Liver (tissue), 9 donors: ENCODE measurements around the gene SP140L. TPM values are rescaled to one million over a fixed set of nuclear protein-coding genes. Genes with fewer than 3 reads are reported as not detected.

Experiments used
- DNase-seq: peaks from one replicate; pipeline ENCODE4 v3.0.0-alpha.2; 2017; ENCODE audit warnings: low spot score
- H3K27ac ChIP-seq, 2 donors: one replicate each; pipeline ENCODE4 v1.7.0; 2013; ENCODE audit warnings: inconsistent platforms in 2 of 2, low read length in 2 of 2, control low read depth in 1 of 2, low read depth in 1 of 2, mild to moderate bottlenecking in 1 of 2
- H3K27me3 ChIP-seq, 4 donors: one replicate each; pipeline versions ENCODE4 v1.6.1 to v1.7.0; 2013; ENCODE audit warnings: low read length in 3 of 4, inconsistent platforms in 1 of 4, mild to moderate bottlenecking in 1 of 4, moderate library complexity in 1 of 4; ENCODE audit not compliant: control insufficient read depth in 4 of 4, insufficient read depth in 4 of 4
- H3K36me3 ChIP-seq, 4 donors: one replicate each; pipeline versions ENCODE4 v1.6.1 to v1.7.0; 2013; ENCODE audit warnings: low read length in 3 of 4, mild to moderate bottlenecking in 3 of 4, low read depth in 1 of 4, moderate library complexity in 1 of 4; ENCODE audit not compliant: control insufficient read depth in 4 of 4, insufficient read depth in 3 of 4
- H3K4me1 ChIP-seq, 4 donors: one replicate each; pipeline versions ENCODE4 v1.6.1 to v1.7.0; 2013; ENCODE audit warnings: low read length in 3 of 4, mild to moderate bottlenecking in 3 of 4, moderate library complexity in 1 of 4; ENCODE audit not compliant: control insufficient read depth in 4 of 4, insufficient read depth in 4 of 4
- H3K4me3 ChIP-seq, 3 donors: one replicate each; pipeline versions ENCODE4 v1.6.1 to v1.7.0; 2013; ENCODE audit warnings: low read length in 3 of 3, control low read depth in 1 of 3, low read depth in 1 of 3, mild to moderate bottlenecking in 1 of 3
- H3K9ac ChIP-seq, 2 donors: one replicate each; pipeline ENCODE4 v1.7.0; 2013; ENCODE audit warnings: low read length in 2 of 2, mild to moderate bottlenecking in 2 of 2, moderate library complexity in 2 of 2, control low read depth in 1 of 2, low read depth in 1 of 2
- H3K9me3 ChIP-seq, 4 donors: one replicate each; pipeline versions ENCODE4 v1.6.1 to v1.7.0; 2013; ENCODE audit warnings: low read length in 3 of 4; ENCODE audit not compliant: control insufficient read depth in 4 of 4
- FOXA1 ChIP-seq: IDR thresholded peaks from 2 replicates; pipeline ENCODE4 v1.6.1; 2016; ENCODE audit warnings: antibody characterized with exemption
- FOXA2 ChIP-seq: IDR thresholded peaks from 2 replicates; pipeline ENCODE4 v1.6.1; 2016; ENCODE audit warnings: antibody characterized with exemption
- GABPA ChIP-seq, 2 donors: IDR thresholded peaks in 1 of 2; conservative IDR thresholded peaks in 1 of 2; 2 replicates each; pipeline ENCODE4 v1.6.1; 2016; ENCODE audit warnings: antibody characterized with exemption in 2 of 2, mild to moderate bottlenecking in 1 of 2, moderate library complexity in 1 of 2
- HNF4A ChIP-seq, 2 donors: conservative IDR thresholded peaks; 2 replicates each; pipeline ENCODE4 v1.6.1; 2016; ENCODE audit warnings: antibody characterized with exemption in 2 of 2, mild to moderate bottlenecking in 2 of 2
- HNF4G ChIP-seq: IDR thresholded peaks from 2 replicates; pipeline ENCODE4 v1.6.1; 2016; ENCODE audit warnings: antibody characterized with exemption
- JUND ChIP-seq, 2 donors: IDR thresholded peaks; 2 replicates each; pipeline ENCODE4 v1.6.1; 2016; ENCODE audit warnings: antibody characterized with exemption in 2 of 2
- RAD21 ChIP-seq, 2 donors: IDR thresholded peaks; 2 replicates each; pipeline ENCODE4 v1.6.1; 2016; ENCODE audit warnings: antibody characterized with exemption in 2 of 2, mild to moderate bottlenecking in 2 of 2
- RXRA ChIP-seq, 2 donors: IDR thresholded peaks; 2 replicates each; pipeline ENCODE4 v1.6.1; 2017 to 2018; ENCODE audit warnings: antibody characterized with exemption in 2 of 2, mild to moderate bottlenecking in 1 of 2
- SP1 ChIP-seq: IDR thresholded peaks from 2 replicates; pipeline ENCODE4 v1.6.1; 2018; ENCODE audit warnings: antibody characterized with exemption, mild to moderate bottlenecking
- TAF1 ChIP-seq: conservative IDR thresholded peaks from 2 replicates; pipeline ENCODE4 v1.6.1; 2016; ENCODE audit warnings: antibody characterized with exemption, mild to moderate bottlenecking
- YY1 ChIP-seq: IDR thresholded peaks from 2 replicates; pipeline ENCODE4 v1.6.1; 2016; ENCODE audit warnings: antibody characterized with exemption, mild to moderate bottlenecking
- ZBTB33 ChIP-seq: IDR thresholded peaks from 2 replicates; pipeline ENCODE4 v1.6.1; 2016; ENCODE audit warnings: antibody characterized with exemption
- WGBS: extraction: QIAGEN DNeasy Blood & Tissue Kit; methylation state at CpG from one replicate; pipeline ENCODE4 v1.1.7; 2013; 5-methylcytosine and 5-hydroxymethylcytosine counted together
- polyA plus RNA-seq, 2 donors: library from polyadenylated mRNA; stranded (reverse) in 1 of 2; unstranded in 1 of 2; fragments of 200-250 nt in 1 of 2; fragments of >200 nt in 1 of 2; fragmentation: Nextera tagmentation in 1 of 2; extraction: Ambion mirVana in 1 of 2; gene quantifications; one replicate each; pipeline versions ENCODE4 v1.2.1 to v1.2.3, GENCODE V29; 2013 to 2015
- total RNA-seq, 2 donors: library from RNA; depleted of rRNA; stranded (reverse); fragments of >200 nt; gene quantifications; one replicate each; pipeline ENCODE4 v1.2.3, GENCODE V29; 2014
- TF ChIP-seq, protein P1 (sequence below): IDR thresholded peaks from 2 replicates; pipeline ENCODE4 v1.6.1; 2016; ENCODE audit warnings: antibody characterized with exemption
- TF ChIP-seq, protein P2 (sequence below): IDR thresholded peaks from 2 replicates; pipeline ENCODE4 v1.6.1; 2016; ENCODE audit warnings: antibody characterized with exemption, mild to moderate bottlenecking
- TF ChIP-seq, protein P3 (sequence below): fragments of 150-350 bp; IDR thresholded peaks from 2 replicates; pipeline ENCODE4 v1.5.1; 2017; ENCODE audit warnings: improper control_type of control experiment, low read depth, low read length; ENCODE audit not compliant: missing input control
- TF ChIP-seq, protein P4 (sequence below): IDR thresholded peaks from 2 replicates; pipeline ENCODE4 v1.6.1; 2016; ENCODE audit warnings: antibody characterized with exemption
- donor health status: healthy.
- donor health status: healthy.
- donor health status: healthy.
- donor health status: healthy.
- donor health status: healthy.

Gene SP140L
- total and polyA plus RNA-seq, 4 donors: 3.1 to 21.5 (median 6.6) TPM

- Histone ChIP-seq H3K9ac (no peak overlapping the region), H3K4me3 (no peak overlapping the region)
- 53% methylated on average over 3 of the region's 3 CpGs for WGBS
Observed at GRCh38 chr2:230423851-230424458, 97.0 kb downstream of the SP140L start.

GRCh38 chr2:230425377-230425776, 98.4 kb downstream of the SP140L start:
- Histone ChIP-seq H3K4me1 (peaks cover 10 to 30% (median 24%) of the 10 kb centered on the region in 4 donors), H3K4me3 (no peak overlapping the region), H3K9ac (no peak overlapping the region), H3K27me3 (no peaks in the 10 kb centered on the region), H3K9me3 (no peaks in the 10 kb centered on the region), H3K27ac (peak overlapping the region; percentile 21 to 43), H3K36me3 (peaks cover 0 to 4% (median 1%) of the 10 kb centered on the region in 4 donors)
- 36% methylated on average over 1 of the region's 1 CpG for whole genome bisulfite sequencing
- no peak for DNase-seq
- TF ChIP-seq, protein P1, sequence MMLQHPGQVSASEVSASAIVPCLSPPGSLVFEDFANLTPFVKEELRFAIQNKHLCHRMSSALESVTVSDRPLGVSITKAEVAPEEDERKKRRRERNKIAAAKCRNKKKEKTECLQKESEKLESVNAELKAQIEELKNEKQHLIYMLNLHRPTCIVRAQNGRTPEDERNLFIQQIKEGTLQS: peak; percentile 95
- TF ChIP-seq HNF4A (conservative IDR thresholded peaks at IDR 0.05): peak; percentile 47 to 58
- TF ChIP-seq SP1: peak; percentile 23
- peak; percentile 50 for TF ChIP-seq YY1
- peak; percentile 52 for TF ChIP-seq ZBTB33
- no peak for TF ChIP-seq HNF4G
- TF ChIP-seq, protein P2, sequence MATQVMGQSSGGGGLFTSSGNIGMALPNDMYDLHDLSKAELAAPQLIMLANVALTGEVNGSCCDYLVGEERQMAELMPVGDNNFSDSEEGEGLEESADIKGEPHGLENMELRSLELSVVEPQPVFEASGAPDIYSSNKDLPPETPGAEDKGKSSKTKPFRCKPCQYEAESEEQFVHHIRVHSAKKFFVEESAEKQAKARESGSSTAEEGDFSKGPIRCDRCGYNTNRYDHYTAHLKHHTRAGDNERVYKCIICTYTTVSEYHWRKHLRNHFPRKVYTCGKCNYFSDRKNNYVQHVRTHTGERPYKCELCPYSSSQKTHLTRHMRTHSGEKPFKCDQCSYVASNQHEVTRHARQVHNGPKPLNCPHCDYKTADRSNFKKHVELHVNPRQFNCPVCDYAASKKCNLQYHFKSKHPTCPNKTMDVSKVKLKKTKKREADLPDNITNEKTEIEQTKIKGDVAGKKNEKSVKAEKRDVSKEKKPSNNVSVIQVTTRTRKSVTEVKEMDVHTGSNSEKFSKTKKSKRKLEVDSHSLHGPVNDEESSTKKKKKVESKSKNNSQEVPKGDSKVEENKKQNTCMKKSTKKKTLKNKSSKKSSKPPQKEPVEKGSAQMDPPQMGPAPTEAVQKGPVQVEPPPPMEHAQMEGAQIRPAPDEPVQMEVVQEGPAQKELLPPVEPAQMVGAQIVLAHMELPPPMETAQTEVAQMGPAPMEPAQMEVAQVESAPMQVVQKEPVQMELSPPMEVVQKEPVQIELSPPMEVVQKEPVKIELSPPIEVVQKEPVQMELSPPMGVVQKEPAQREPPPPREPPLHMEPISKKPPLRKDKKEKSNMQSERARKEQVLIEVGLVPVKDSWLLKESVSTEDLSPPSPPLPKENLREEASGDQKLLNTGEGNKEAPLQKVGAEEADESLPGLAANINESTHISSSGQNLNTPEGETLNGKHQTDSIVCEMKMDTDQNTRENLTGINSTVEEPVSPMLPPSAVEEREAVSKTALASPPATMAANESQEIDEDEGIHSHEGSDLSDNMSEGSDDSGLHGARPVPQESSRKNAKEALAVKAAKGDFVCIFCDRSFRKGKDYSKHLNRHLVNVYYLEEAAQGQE: peak; percentile 32
- TF ChIP-seq RAD21 (IDR thresholded peaks at IDR 0.05): peak; percentile 18 to 22
- TF ChIP-seq TAF1: no peak
- peak in 1 of 2 donors; percentile 66 for TF ChIP-seq JUND (IDR thresholded peaks at IDR 0.05)
- TF ChIP-seq GABPA (IDR thresholded peaks at IDR 0.05 in 1 of 2, conservative IDR thresholded peaks at IDR 0.05 in 1 of 2): no peak
- TF ChIP-seq, protein P3, sequence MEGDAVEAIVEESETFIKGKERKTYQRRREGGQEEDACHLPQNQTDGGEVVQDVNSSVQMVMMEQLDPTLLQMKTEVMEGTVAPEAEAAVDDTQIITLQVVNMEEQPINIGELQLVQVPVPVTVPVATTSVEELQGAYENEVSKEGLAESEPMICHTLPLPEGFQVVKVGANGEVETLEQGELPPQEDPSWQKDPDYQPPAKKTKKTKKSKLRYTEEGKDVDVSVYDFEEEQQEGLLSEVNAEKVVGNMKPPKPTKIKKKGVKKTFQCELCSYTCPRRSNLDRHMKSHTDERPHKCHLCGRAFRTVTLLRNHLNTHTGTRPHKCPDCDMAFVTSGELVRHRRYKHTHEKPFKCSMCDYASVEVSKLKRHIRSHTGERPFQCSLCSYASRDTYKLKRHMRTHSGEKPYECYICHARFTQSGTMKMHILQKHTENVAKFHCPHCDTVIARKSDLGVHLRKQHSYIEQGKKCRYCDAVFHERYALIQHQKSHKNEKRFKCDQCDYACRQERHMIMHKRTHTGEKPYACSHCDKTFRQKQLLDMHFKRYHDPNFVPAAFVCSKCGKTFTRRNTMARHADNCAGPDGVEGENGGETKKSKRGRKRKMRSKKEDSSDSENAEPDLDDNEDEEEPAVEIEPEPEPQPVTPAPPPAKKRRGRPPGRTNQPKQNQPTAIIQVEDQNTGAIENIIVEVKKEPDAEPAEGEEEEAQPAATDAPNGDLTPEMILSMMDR: no peak
- peak; percentile 26 for TF ChIP-seq FOXA2
- TF ChIP-seq RXRA (IDR thresholded peaks at IDR 0.05): peak; percentile 64 to 70

More at GRCh38 chr2:230423851-230424458, 97.0 kb downstream of the SP140L start:
- Histone ChIP-seq H3K36me3 (peaks cover 0 to 4% (median 0%) of the 10 kb centered on the region in 4 donors), H3K9me3 (no peaks in the 10 kb centered on the region), H3K27ac (peak overlapping the region in 1 of 2 donors; percentile 8), H3K27me3 (no peaks in the 10 kb centered on the region), H3K4me1 (peaks cover 11 to 37% (median 29%) of the 10 kb centered on the region in 4 donors)
- no peak for DNase-seq
- TF ChIP-seq SP1: peak; percentile 34
- TF ChIP-seq GABPA (IDR thresholded peaks at IDR 0.05 in 1 of 2, conservative IDR thresholded peaks at IDR 0.05 in 1 of 2): no peak
- no peak for TF ChIP-seq JUND (IDR thresholded peaks at IDR 0.05)
- TF ChIP-seq FOXA1: no peak
- TF ChIP-seq HNF4G: no peak
- TF ChIP-seq RAD21 (IDR thresholded peaks at IDR 0.05): peak in 1 of 2 donors; percentile 15
- no peak for TF ChIP-seq YY1
- TF ChIP-seq HNF4A (conservative IDR thresholded peaks at IDR 0.05): peak; percentile 33 to 37
- no peak for TF ChIP-seq TAF1
- TF ChIP-seq, protein P4, sequence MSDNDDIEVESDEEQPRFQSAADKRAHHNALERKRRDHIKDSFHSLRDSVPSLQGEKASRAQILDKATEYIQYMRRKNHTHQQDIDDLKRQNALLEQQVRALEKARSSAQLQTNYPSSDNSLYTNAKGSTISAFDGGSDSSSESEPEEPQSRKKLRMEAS: no peak
- TF ChIP-seq RXRA (IDR thresholded peaks at IDR 0.05): peak; percentile 15 to 41
